Activated T-helper 2 cell treated with anti-CD3 and anti-CD28 coated beads, Interferon-gamma antibody, Interleukin-2, Interleukin-4, amounts not matched to agents 10 μg/mL and 5 μg/mL and 100 μg/mL, durations not matched to agents 14 hours and 24 hours and 36 hours (primary cell): ENCODE measurements around the gene PNKD. TPM values are rescaled to one million over a fixed set of nuclear protein-coding genes. Genes with fewer than 3 reads are reported as not detected.
A peak's percentile ranks its signal among the peaks of the same experiment; 100 is the strongest.

Source experiments
- DNase-seq: peaks from one replicate; pipeline ENCODE4 v3.0.0; 2021; ENCODE audit warnings: low spot score
- H3K27ac Mint-ChIP-seq: one replicate; pipeline ENCODE4 v1.8.0; 2021; ENCODE audit warnings: mixed read lengths
- H3K27me3 Mint-ChIP-seq: one replicate; pipeline ENCODE4 v1.8.0; 2021; ENCODE audit warnings: low read depth, mixed read lengths
- H3K36me3 Mint-ChIP-seq: one replicate; pipeline ENCODE4 v1.8.0; 2021; ENCODE audit warnings: low read depth, mixed read lengths
- H3K4me1 Mint-ChIP-seq: one replicate; pipeline ENCODE4 v1.8.0; 2021; ENCODE audit warnings: low read depth, mixed read lengths
- H3K4me3 Mint-ChIP-seq: one replicate; pipeline ENCODE4 v1.8.0; 2021; ENCODE audit warnings: low read depth, mild to moderate bottlenecking, moderate library complexity, mixed read lengths
- H3K9me3 Mint-ChIP-seq: one replicate; pipeline ENCODE4 v1.8.0; 2021; ENCODE audit warnings: mixed read lengths
- intact Hi-C: fragments of 100-400 bp; cut with micrococcal nuclease; formaldehyde crosslinking; loops from one replicate; pipeline ENCODE4 v1.15.1; 2023
- total RNA-seq: library from RNA; stranded (reverse); gene quantifications from 2 replicates; pipeline ENCODE4 v1.2.3, GENCODE V29; 2022

PNKD gene
- total RNA-seq: 19.9 and 20.8 TPM in 2 replicates

GRCh38 chr2:218269900-218270720 lies at the start of gene PNKD, which contains the start of gene AAMP:
PNKD (plus strand) TSS chr2:218270519; CDS start chr2:218270536, 17 bp downstream.
AAMP (minus strand) TSS chr2:218270137; CDS start chr2:218270086, 51 bp downstream.
- intact Hi-C loops: loop anchor here (1.0 to 5.0 kb wide), 7 partner anchors 16 to 1117 kb away; partner anchors contain the start of genes ARPC2, CNOT9, DNPEP and USP37
- H3K27ac Mint-ChIP-seq: peak within 1 kb of the TSS; percentile 93
- peak; percentile 100 for DNase-seq
- H3K4me1 Mint-ChIP-seq: peaks cover 20% of the 10 kb centered on the region
- H3K27me3 Mint-ChIP-seq: no peaks in the 10 kb centered on the region
- no peaks in the 10 kb centered on the region for H3K9me3 Mint-ChIP-seq
- peak within 1 kb of the TSS; percentile 94 for H3K4me3 Mint-ChIP-seq
- H3K36me3 Mint-ChIP-seq: peaks cover 41% of the 10 kb centered on the region

- Mint-ChIP-seq H3K4me3 (peak overlapping the region; percentile 89), H3K9me3 (no peaks in the 10 kb centered on the region), H3K27ac (peak overlapping the region; percentile 95), H3K4me1 (peaks cover 66% of the 10 kb centered on the region), H3K27me3 (no peaks in the 10 kb centered on the region), H3K36me3 (peaks cover 86% of the 10 kb centered on the region)
- intact Hi-C loops: no loop called here
- DNase-seq: no peak
Measured at GRCh38 chr2:218221000-218221399, 49.3 kb upstream of the PNKD start.

GRCh38 chr2:218223046-218223445 lies 47.3 kb upstream of the PNKD start:
- Mint-ChIP-seq H3K4me1 (peaks cover 71% of the 10 kb centered on the region), H3K4me3 (peak overlapping the region; percentile 55), H3K27me3 (no peaks in the 10 kb centered on the region), H3K27ac (peak overlapping the region; percentile 61), H3K36me3 (peaks cover 94% of the 10 kb centered on the region), H3K9me3 (no peaks in the 10 kb centered on the region)
- DNase-seq: no peak
- intact Hi-C loops: no loop called here

GRCh38 chr2:218224186-218224585 lies 46.1 kb upstream of the PNKD start:
- intact Hi-C loops: no loop called here
- Mint-ChIP-seq H3K27ac (peak overlapping the region; percentile 68), H3K4me3 (peak overlapping the region; percentile 48), H3K4me1 (peaks cover 83% of the 10 kb centered on the region), H3K36me3 (peaks cover 93% of the 10 kb centered on the region), H3K9me3 (no peaks in the 10 kb centered on the region), H3K27me3 (no peaks in the 10 kb centered on the region)
- DNase-seq: no peak

GRCh38 chr2:218226903-218227302 lies 43.4 kb upstream of the PNKD start:
- H3K4me3 Mint-ChIP-seq: peak overlapping the region; percentile 33
- H3K9me3 Mint-ChIP-seq: no peaks in the 10 kb centered on the region
- DNase-seq: no peak
- H3K27ac Mint-ChIP-seq: peak overlapping the region; percentile 68
- intact Hi-C loops: loop anchor here (5.0 kb wide), 1 partner anchor 670 kb away; no protein-coding TSS in a partner anchor
- peaks cover 73% of the 10 kb centered on the region for H3K4me1 Mint-ChIP-seq
- H3K27me3 Mint-ChIP-seq: no peaks in the 10 kb centered on the region
- H3K36me3 Mint-ChIP-seq: peaks cover 91% of the 10 kb centered on the region

GRCh38 chr2:218228366-218229090 lies 41.8 kb upstream of the PNKD start:
- Mint-ChIP-seq H3K4me3 (peak overlapping the region; percentile 47), H3K27me3 (no peaks in the 10 kb centered on the region), H3K4me1 (peaks cover 62% of the 10 kb centered on the region)

GRCh38 chr2:218229239-218229638 lies 41.1 kb upstream of the PNKD start:
- Mint-ChIP-seq H3K9me3 (no peaks in the 10 kb centered on the region), H3K27me3 (no peaks in the 10 kb centered on the region), H3K4me1 (peaks cover 59% of the 10 kb centered on the region), H3K27ac (peak overlapping the region; percentile 85), H3K36me3 (peaks cover 91% of the 10 kb centered on the region), H3K4me3 (peak overlapping the region; percentile 47)
- peak; percentile 38 for DNase-seq
- intact Hi-C loops: loop anchor here (1.0 to 5.0 kb wide), 3 partner anchors 11 to 668 kb away; no protein-coding TSS in a partner anchor

More at GRCh38 chr2:218228366-218229090, 41.8 kb upstream of the PNKD start:
- no peaks in the 10 kb centered on the region for H3K9me3 Mint-ChIP-seq
- intact Hi-C loops: loop anchor here (1.0 to 5.0 kb wide), 3 partner anchors 10 to 669 kb away; no protein-coding TSS in a partner anchor
- no peak for DNase-seq
- H3K36me3 Mint-ChIP-seq: peaks cover 91% of the 10 kb centered on the region
- peak overlapping the region; percentile 85 for H3K27ac Mint-ChIP-seq

GRCh38 chr2:218229851-218230250 lies 40.5 kb upstream of the PNKD start:
- H3K27me3 Mint-ChIP-seq: no peaks in the 10 kb centered on the region
- intact Hi-C loops: loop anchor here (1.0 to 5.0 kb wide), 3 partner anchors 12 to 667 kb away; no protein-coding TSS in a partner anchor
- peak overlapping the region; percentile 17 for H3K4me3 Mint-ChIP-seq
- no peaks in the 10 kb centered on the region for H3K9me3 Mint-ChIP-seq
- peaks cover 91% of the 10 kb centered on the region for H3K36me3 Mint-ChIP-seq
- peaks cover 53% of the 10 kb centered on the region for H3K4me1 Mint-ChIP-seq
- H3K27ac Mint-ChIP-seq: peak overlapping the region; percentile 89
- no peak for DNase-seq

GRCh38 chr2:218230882-218231281 lies 39.4 kb upstream of the PNKD start:
- intact Hi-C loops: loop anchor here (1.0 kb wide), 1 partner anchor 39 kb away; the partner anchor contains the start of genes AAMP and PNKD
- Mint-ChIP-seq H3K36me3 (peaks cover 91% of the 10 kb centered on the region), H3K9me3 (no peaks in the 10 kb centered on the region), H3K4me3 (peak overlapping the region; percentile 54), H3K27me3 (no peaks in the 10 kb centered on the region), H3K4me1 (peaks cover 43% of the 10 kb centered on the region), H3K27ac (peak overlapping the region; percentile 89)
- DNase-seq: no peak

- no peak for DNase-seq
- H3K9me3 Mint-ChIP-seq: no peaks in the 10 kb centered on the region
- intact Hi-C loops: no loop called here
- H3K4me3 Mint-ChIP-seq: no peak overlapping the region
- H3K27me3 Mint-ChIP-seq: no peaks in the 10 kb centered on the region
- peaks cover 28% of the 10 kb centered on the region for H3K4me1 Mint-ChIP-seq
- H3K36me3 Mint-ChIP-seq: peaks cover 90% of the 10 kb centered on the region
- H3K27ac Mint-ChIP-seq: no peak overlapping the region
Measured at GRCh38 chr2:218233543-218233942, 36.8 kb upstream of the PNKD start.

GRCh38 chr2:218234521-218234920 lies 35.8 kb upstream of the PNKD start:
- Mint-ChIP-seq H3K27ac (no peak overlapping the region), H3K4me3 (no peak overlapping the region), H3K27me3 (no peaks in the 10 kb centered on the region), H3K4me1 (peaks cover 22% of the 10 kb centered on the region), H3K36me3 (peaks cover 92% of the 10 kb centered on the region), H3K9me3 (no peaks in the 10 kb centered on the region)
- no peak for DNase-seq
- intact Hi-C loops: no loop called here

- Mint-ChIP-seq H3K9me3 (no peaks in the 10 kb centered on the region), H3K27me3 (no peaks in the 10 kb centered on the region), H3K4me1 (peaks cover 22% of the 10 kb centered on the region), H3K4me3 (no peak overlapping the region), H3K27ac (no peak overlapping the region), H3K36me3 (peaks cover 94% of the 10 kb centered on the region)
- intact Hi-C loops: no loop called here
- no peak for DNase-seq
Measured at GRCh38 chr2:218235017-218235416, 35.3 kb upstream of the PNKD start.
